NT2/D1 (cell line): ENCODE results near the gene DCTPP1.

Experiments used
- SUZ12 ChIP-seq: IDR thresholded peaks from 2 replicates; pipeline ENCODE4 v1.6.1; 2011; ENCODE audit not compliant: insufficient read length, insufficient read depth; ENCODE audit errors: extremely low read depth
- YY1 ChIP-seq: IDR thresholded peaks from 2 replicates; pipeline ENCODE4 v1.6.1; 2011; ENCODE audit not compliant: insufficient read length, insufficient read depth

DNA sequence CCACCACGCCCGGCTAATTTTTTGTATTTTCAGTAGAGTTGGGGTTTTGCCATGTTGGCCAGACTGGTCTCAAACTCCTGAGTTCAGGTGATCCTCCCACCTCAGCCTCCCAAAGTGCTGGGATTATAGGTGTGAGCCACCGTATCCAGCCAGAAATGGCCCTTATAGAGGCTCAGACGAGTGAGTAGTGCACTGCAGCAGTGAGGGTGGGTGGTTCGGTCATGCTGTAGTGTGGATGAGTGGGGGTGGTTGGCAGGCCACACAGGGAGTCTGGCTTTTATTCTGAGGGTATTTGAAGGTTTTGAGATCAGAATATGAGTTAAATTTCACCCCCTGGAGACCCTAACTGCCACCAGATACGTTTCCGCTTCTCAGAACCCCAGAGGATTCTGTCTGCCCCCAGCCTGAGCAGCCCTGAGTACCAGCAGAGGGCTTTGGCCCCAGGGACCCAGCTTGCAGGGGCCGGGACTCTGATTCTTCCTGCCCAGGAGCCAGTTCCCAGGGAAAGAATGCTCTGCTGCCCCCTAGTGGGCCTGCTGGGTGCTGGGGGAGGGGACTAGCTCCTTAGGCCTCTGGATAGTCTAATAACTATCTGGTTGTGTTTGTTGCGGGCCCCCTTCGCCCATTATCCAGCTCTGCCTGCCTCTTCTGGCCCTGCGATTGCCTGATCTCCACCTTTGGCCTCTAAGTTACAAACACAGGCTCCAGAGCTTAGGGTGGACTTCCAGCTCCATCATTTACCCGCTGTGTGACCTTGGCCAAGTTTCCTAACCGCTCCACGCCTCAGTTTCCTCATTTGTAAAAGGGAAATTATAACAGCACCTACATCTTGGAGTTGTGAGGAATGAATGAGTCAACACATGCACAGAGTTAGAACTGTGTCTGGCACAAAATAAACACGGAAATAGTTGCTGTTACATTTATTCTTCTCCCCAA lies 20.4 kb downstream of the DCTPP1 start:
- no peak for TF ChIP-seq YY1
- no peak for TF ChIP-seq SUZ12
